B cell (primary cell): ENCODE results near the gene CDC42BPA. TPM values are rescaled to one million over a fixed set of nuclear protein-coding genes. Genes with fewer than 3 reads are reported as not detected.

ENCODE experiments used
- ATAC-seq: fragments of 200-7000 bp; cut with Tn5 transposase; one replicate; pipeline ENCODE4 v1.10.0; 2021; ENCODE audit warnings: low read depth, mild to moderate bottlenecking, moderate number of reproducible peaks, moderate library complexity
- CTCF ChIA-PET: fragments of 350-600 bp; sonication (Branson Sonifier 250); formaldehyde crosslinking; loops from one replicate; lab custom pipeline; 2021; ENCODE audit warnings: antibody characterized with exemption, inconsistent platforms; lab: Charles Lee
- POLR2A ChIA-PET: fragments of 350-600 bp; sonication (Branson Sonifier 250); formaldehyde crosslinking; loops from one replicate; lab custom pipeline; 2021; ENCODE audit warnings: antibody characterized with exemption; lab: Charles Lee
- DNase-seq: peaks from one replicate; pipeline ENCODE4 v3.0.0; 2013
- H2AFZ ChIP-seq: 2 replicates; pipeline ENCODE4 v1.6.1; 2012; ENCODE audit warnings: mild to moderate bottlenecking, low read depth, low read length; ENCODE audit not compliant: insufficient read depth, poor library complexity, severe bottlenecking
- H3K27ac ChIP-seq, 2 donors: 1 replicate in 1 of 2; 2 replicates in 1 of 2; pipeline ENCODE4 v1.5.1; 2012 to 2013; ENCODE audit warnings: low read length in 2 of 2, mild to moderate bottlenecking in 2 of 2, moderate library complexity in 1 of 2
- H3K27me3 ChIP-seq, 4 experiments: fragments of 200-600 bp in 1 of 4; sonication (generic) in 1 of 4; replicated peaks in 1 of 4; 1 replicate in 2 of 4; 2 replicates in 2 of 4; pipeline versions ENCODE4 v1.6.1 to v1.7.0; 2013 to 2016; ENCODE audit warnings: low read length in 3 of 4, mild to moderate bottlenecking in 2 of 4, mixed read lengths in 1 of 4, moderate library complexity in 1 of 4; ENCODE audit not compliant: insufficient read depth in 4 of 4, control insufficient read depth in 3 of 4; ENCODE audit errors: control extremely low read depth in 1 of 4
- H3K36me3 ChIP-seq, 2 experiments: replicated peaks in 1 of 2; 1 replicate in 1 of 2; 2 replicates in 1 of 2; pipeline versions ENCODE4 v1.6.1 to v1.7.1; 2013; ENCODE audit warnings: low read length in 1 of 2; ENCODE audit not compliant: insufficient read depth in 2 of 2, control insufficient read depth in 1 of 2; ENCODE audit errors: control extremely low read depth in 1 of 2, extremely low read depth in 1 of 2
- H3K4me1 ChIP-seq, 2 donors: fragments of 200-600 bp in 1 of 2; sonication (generic) in 1 of 2; 1 replicate in 1 of 2; 2 replicates in 1 of 2; pipeline versions ENCODE4 v1.5.1 to v1.6.1; 2013 to 2017; ENCODE audit warnings: low read length in 2 of 2; ENCODE audit not compliant: control insufficient read depth in 2 of 2, insufficient read depth in 2 of 2
- H3K4me2 ChIP-seq: replicated peaks from 2 replicates; pipeline ENCODE3; 2012; ENCODE audit warnings: mild to moderate bottlenecking, low read depth, low read length; ENCODE audit not compliant: poor library complexity, severe bottlenecking
- H3K4me3 ChIP-seq, 5 experiments: fragments of 200-600 bp in 1 of 5; sonication (generic) in 1 of 5; 1 replicate in 3 of 5; 2 replicates in 2 of 5; pipeline versions ENCODE4 v1.5.1 to v1.7.0; 2011 to 2016; ENCODE audit warnings: low read length in 4 of 5, mild to moderate bottlenecking in 4 of 5, low read depth in 2 of 5, control low read depth in 1 of 5, moderate library complexity in 1 of 5; ENCODE audit not compliant: insufficient read depth in 1 of 5; ENCODE audit errors: control extremely low read depth in 1 of 5, extremely low read depth in 1 of 5
- H3K79me2 ChIP-seq: fragments of 200-600 bp; sonication (generic); one replicate; pipeline ENCODE4 v1.6.0; 2016; ENCODE audit warnings: low read length; ENCODE audit not compliant: control insufficient read depth, insufficient read depth
- H3K9ac ChIP-seq: fragments of 200-600 bp; sonication (generic); 2 replicates; pipeline ENCODE4 v1.6.1; 2017; ENCODE audit warnings: mild to moderate bottlenecking, low read length, moderate library complexity
- H3K9me3 ChIP-seq, 3 donors: one replicate each; pipeline versions ENCODE4 v1.6.1 to v1.7.1; 2013; ENCODE audit warnings: low read length in 2 of 3; ENCODE audit not compliant: control insufficient read depth in 2 of 3, insufficient read depth in 1 of 3; ENCODE audit errors: control extremely low read depth in 1 of 3
- H4K20me1 ChIP-seq: 2 replicates; pipeline ENCODE4 v1.6.0; 2012; ENCODE audit warnings: mild to moderate bottlenecking, low read length; ENCODE audit not compliant: insufficient read depth, control insufficient read depth, poor library complexity, severe bottlenecking
- H3K27ac Mint-ChIP-seq: one replicate; pipeline ENCODE4 v1.8.0; 2021; ENCODE audit warnings: mixed read lengths
- H3K27me3 Mint-ChIP-seq: one replicate; pipeline ENCODE4 v1.8.0; 2021; ENCODE audit warnings: mixed read lengths
- H3K4me1 Mint-ChIP-seq: one replicate; pipeline ENCODE4 v1.8.0; 2021; ENCODE audit warnings: mixed read lengths
- H3K4me3 Mint-ChIP-seq: one replicate; pipeline ENCODE4 v1.8.0; 2021; ENCODE audit warnings: mixed read lengths
- H3K9me3 Mint-ChIP-seq: one replicate; pipeline ENCODE4 v1.8.0; 2022; ENCODE audit warnings: mixed read lengths; ENCODE audit not compliant: insufficient read depth
- CTCF ChIP-seq: fragments of 200-600 bp; IDR thresholded peaks from one replicate; pipeline ENCODE4 v1.8.0; 2022; ENCODE audit warnings: antibody characterized with exemption, mild to moderate bottlenecking
- EZH2 ChIP-seq: IDR thresholded peaks from 2 replicates; pipeline ENCODE4 v1.6.1; 2012; ENCODE audit warnings: borderline replicate concordance, low read depth, mild to moderate bottlenecking, moderate library complexity, low read length; ENCODE audit not compliant: insufficient read depth, poor library complexity, severe bottlenecking
- WGBS: methylation state at CpG from one replicate; pipeline ENCODE4 v1.1.5; 2013; ENCODE audit warnings: missing lambda C conversion rate; ENCODE audit not compliant: insufficient coverage; 5-methylcytosine and 5-hydroxymethylcytosine counted together
- intact Hi-C: fragments of 100-400 bp; cut with micrococcal nuclease; formaldehyde crosslinking; loops from one replicate; pipeline ENCODE4 v1.10.0; 2022
- polyA plus RNA-seq: library from polyadenylated mRNA; depleted of rRNA; stranded (reverse); fragments of >200 nt; gene quantifications from 2 replicates; pipeline ENCODE4 v1.2.3, GENCODE V29; 2012
- total RNA-seq, 2 donors: library from RNA; stranded (reverse); fragments of 120-200 nt in 1 of 2; gene quantifications; 1 replicate in 1 of 2; 2 replicates in 1 of 2; pipeline versions ENCODE4 v1.2.3 to v1.2.4, GENCODE V29; 2013 to 2022

Gene CDC42BPA
- total and polyA plus RNA-seq, 2 donors (not counting 1 experiment from before 2014, with no cell fraction given) = 0.04 to 0.69 TPM

GRCh38 chr1:227042292-227042691 is 276.0 kb downstream of the CDC42BPA start:
- Histone ChIP-seq H3K4me2 (no peak overlapping the region), H4K20me1 (no peaks in the 10 kb centered on the region), H3K27ac (no peak overlapping the region), H3K27me3 (peaks cover 0 to 4% (median 0%) of the 10 kb centered on the region in 4 experiments), H3K9me3 (no peaks in the 10 kb centered on the region), H3K9ac (no peak overlapping the region), H3K4me1 (no peaks in the 10 kb centered on the region), H3K79me2 (no peaks in the 10 kb centered on the region), H3K36me3 (no peaks in the 10 kb centered on the region), H3K4me3 (no peak overlapping the region), H2AFZ (no peak overlapping the region)
- Mint-ChIP-seq H3K9me3 (no peaks in the 10 kb centered on the region), H3K27ac (no peak overlapping the region), H3K27me3 (peaks cover 21% of the 10 kb centered on the region), H3K4me1 (no peaks in the 10 kb centered on the region), H3K4me3 (no peak overlapping the region)
- ChIA-PET CTCF (no interaction called here), POLR2A (no interaction called here)
- TF ChIP-seq CTCF (no peak), EZH2 (no peak)
- WGBS = no CpG with 5 or more reads among the region's 3 CpGs
- intact Hi-C loops = no loop called here
- DNase-seq = no peak
- ATAC-seq = no peak

DNA sequence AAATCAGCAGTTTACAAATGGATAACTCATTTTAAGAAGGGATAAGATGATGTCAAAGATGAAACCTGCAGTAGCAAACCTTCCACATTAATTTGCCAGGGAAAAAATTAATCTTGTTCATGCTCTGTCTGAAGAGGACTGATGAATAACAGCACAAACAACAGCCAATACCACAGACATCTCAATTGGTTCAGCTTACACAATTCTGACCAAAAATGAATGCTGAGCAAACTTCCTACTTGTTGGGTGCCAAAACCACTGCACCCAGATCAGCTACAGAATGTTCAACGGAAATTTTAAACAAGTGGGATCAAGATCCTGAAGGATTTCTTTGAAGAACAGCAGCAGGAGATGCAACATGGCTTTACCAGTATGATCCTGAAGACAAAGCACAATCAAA is 279.9 kb downstream of the CDC42BPA start:
- TF ChIP-seq EZH2 (no peak), CTCF (no peak)
- DNase-seq (no peak), ATAC-seq (no peak)
- H3K27me3 ChIP-seq = peaks cover 0 to 4% (median 0%) of the 10 kb centered on the region in 4 experiments
- no peaks in the 10 kb centered on the region for H3K36me3 ChIP-seq
- CTCF ChIA-PET = no interaction called here
- Mint-ChIP-seq H3K27ac (no peak overlapping the region), H3K4me1 (no peaks in the 10 kb centered on the region), H3K27me3 (peaks cover 5% of the 10 kb centered on the region), H3K9me3 (no peaks in the 10 kb centered on the region), H3K4me3 (no peak overlapping the region)
- H4K20me1 ChIP-seq = no peaks in the 10 kb centered on the region
- H2AFZ ChIP-seq = no peak overlapping the region
- H3K9ac ChIP-seq = no peak overlapping the region
- no peak overlapping the region for H3K4me3 ChIP-seq
- intact Hi-C loops = no loop called here
- H3K9me3 ChIP-seq = no peaks in the 10 kb centered on the region
- no peaks in the 10 kb centered on the region for H3K79me2 ChIP-seq
- no peak overlapping the region for H3K4me2 ChIP-seq
- no peak overlapping the region for H3K27ac ChIP-seq
- no peaks in the 10 kb centered on the region for H3K4me1 ChIP-seq
- 86% methylated on average over 1 of the region's 1 CpG for WGBS
- POLR2A ChIA-PET = no interaction called here
